IMR-90 (cell line): ENCODE data around the gene MTMR6. TPM values are rescaled to one million over a fixed set of nuclear protein-coding genes. Genes with fewer than 3 reads are reported as not detected.
A peak's percentile ranks its signal among the peaks of the same experiment; 100 is the strongest.

Experiments
- ATAC-seq: fragments of 200-7000 bp; cut with Tn5 transposase; 2 replicates; pipeline ENCODE4 v1.9.1; 2020; ENCODE audit warnings: low read depth, mild to moderate bottlenecking, moderate library complexity
- BruUV-seq: library from RNA; stranded (reverse); fragments of 400-500 nt; replicated peaks from 2 replicates; lab custom pipeline; 2021; lab: Mats Ljungman, UMichigan
- CTCF ChIA-PET: fragments of 300-600 bp; formaldehyde crosslinking; extraction: SDS; loops from one replicate; lab custom pipeline; 2021; ENCODE audit warnings: antibody characterized with exemption; lab: Yijun Ruan, JAX
- POLR2A ChIA-PET: fragments of 300-600 bp; sonication (Branson Sonifier 250); formaldehyde crosslinking; loops from one replicate; lab custom pipeline; 2022; ENCODE audit warnings: antibody characterized with exemption; ENCODE audit not compliant: unreplicated experiment; lab: Charles Lee
- DNase-seq: peaks from one replicate; pipeline ENCODE4 v3.0.0; 2013
- H2AFZ ChIP-seq: replicated peaks from 2 replicates; pipeline ENCODE3; 2013; ENCODE audit warnings: low read length, mild to moderate bottlenecking; ENCODE audit not compliant: poor library complexity
- H2AK5ac ChIP-seq: 2 replicates; pipeline ENCODE4 v1.6.1; 2013; ENCODE audit warnings: low read depth, low read length, inconsistent platforms
- H2AK9ac ChIP-seq: replicated peaks from 2 replicates; pipeline ENCODE3; 2013; ENCODE audit warnings: mild to moderate bottlenecking, low read depth, low read length, moderate library complexity; ENCODE audit not compliant: poor library complexity
- H2BK120ac ChIP-seq: 2 replicates; pipeline ENCODE4 v1.6.1; 2013; ENCODE audit warnings: low read depth, low read length, inconsistent platforms
- H2BK15ac ChIP-seq: 3 replicates; pipeline ENCODE4 v1.6.1; 2013; ENCODE audit warnings: low read depth, low read length, inconsistent platforms
- H2BK20ac ChIP-seq: 2 replicates; pipeline ENCODE4 v1.6.1; 2013; ENCODE audit warnings: low read depth, mild to moderate bottlenecking, inconsistent platforms, low read length, moderate library complexity
- H2BK5ac ChIP-seq: 2 replicates; pipeline ENCODE4 v1.6.1; 2013; ENCODE audit warnings: mild to moderate bottlenecking, low read depth, low read length, inconsistent platforms; ENCODE audit not compliant: poor library complexity, severe bottlenecking
- H3K14ac ChIP-seq: replicated peaks from 2 replicates; pipeline ENCODE4 v1.6.1; 2013; ENCODE audit warnings: low read depth, low read length, inconsistent platforms
- H3K18ac ChIP-seq: 2 replicates; pipeline ENCODE4 v1.6.1; 2013; ENCODE audit warnings: low read depth, low read length, control low read depth
- H3K23ac ChIP-seq: 2 replicates; pipeline ENCODE4 v1.6.1; 2013; ENCODE audit warnings: low read depth, low read length, inconsistent platforms
- H3K27ac ChIP-seq: 2 replicates; pipeline ENCODE4 v1.5.1; 2013; ENCODE audit warnings: mild to moderate bottlenecking, control low read depth, low read length; ENCODE audit not compliant: insufficient read depth
- H3K27me3 ChIP-seq: 2 replicates; pipeline ENCODE4 v1.6.1; 2013; ENCODE audit warnings: low read length; ENCODE audit not compliant: control insufficient read depth, insufficient read depth
- H3K36me3 ChIP-seq: 2 replicates; pipeline ENCODE4 v1.6.1; 2013; ENCODE audit warnings: low read length, mixed read lengths; ENCODE audit not compliant: control insufficient read depth, insufficient read depth
- H3K4ac ChIP-seq: 2 replicates; pipeline ENCODE4 v1.6.1; 2013; ENCODE audit warnings: low read depth, low read length, inconsistent platforms
- H3K4me1 ChIP-seq: 2 replicates; pipeline ENCODE4 v1.6.1; 2013; ENCODE audit warnings: low read length, mixed read lengths; ENCODE audit not compliant: control insufficient read depth, insufficient read depth
- H3K4me2 ChIP-seq: 2 replicates; pipeline ENCODE4 v1.6.1; 2013; ENCODE audit warnings: low read depth, mild to moderate bottlenecking, control low read depth, low read length, moderate library complexity
- H3K4me3 ChIP-seq: 2 replicates; pipeline ENCODE4 v1.5.1; 2013; ENCODE audit warnings: low read depth, mild to moderate bottlenecking, control low read depth, low read length, moderate library complexity; ENCODE audit not compliant: insufficient read depth
- H3K56ac ChIP-seq: 2 replicates; pipeline ENCODE4 v1.6.1; 2013; ENCODE audit warnings: low read length, inconsistent platforms; ENCODE audit not compliant: insufficient read depth; ENCODE audit errors: extremely low read depth
- H3K79me1 ChIP-seq, 2 experiments: 2 replicates each; pipeline ENCODE4 v1.6.1; 2013; ENCODE audit warnings: low read length in 2 of 2, inconsistent platforms in 1 of 2, low read depth in 1 of 2
- H3K9ac ChIP-seq: 2 replicates; pipeline ENCODE4 v1.6.1; 2013; ENCODE audit warnings: low read depth, low read length, control low read depth
- H3K9me1 ChIP-seq: 2 replicates; pipeline ENCODE4 v1.6.1; 2013; ENCODE audit warnings: low read length, inconsistent platforms; ENCODE audit not compliant: insufficient read depth
- H3K9me3 ChIP-seq: 2 replicates; pipeline ENCODE4 v1.6.1; 2013; ENCODE audit warnings: low read length; ENCODE audit not compliant: control insufficient read depth, insufficient read depth
- H4K20me1 ChIP-seq: 2 replicates; pipeline ENCODE4 v1.6.1; 2013; ENCODE audit warnings: low read length, inconsistent platforms; ENCODE audit not compliant: insufficient read depth
- H4K5ac ChIP-seq: 2 replicates; pipeline ENCODE4 v1.6.1; 2013; ENCODE audit warnings: mild to moderate bottlenecking, low read depth, low read length, control low read depth
- H4K8ac ChIP-seq, 2 experiments: 2 replicates each; pipeline ENCODE4 v1.6.1; 2013; ENCODE audit warnings: low read depth in 2 of 2, low read length in 2 of 2, control low read depth in 1 of 2, inconsistent platforms in 1 of 2
- H4K91ac ChIP-seq: 2 replicates; pipeline ENCODE4 v1.6.1; 2013; ENCODE audit warnings: low read depth, low read length, inconsistent platforms; ENCODE audit not compliant: insufficient read depth
- ELK1 ChIP-seq: fragments of 150-350 bp; IDR thresholded peaks from 2 replicates; pipeline ENCODE4 v1.6.1; 2016; ENCODE audit warnings: low read depth, mild to moderate bottlenecking, low read length, moderate library complexity, borderline replicate concordance
- POLR2A ChIP-seq: IDR thresholded peaks from 2 replicates; pipeline ENCODE4 v1.6.1; 2012; ENCODE audit warnings: mild to moderate bottlenecking, low read depth, low read length
- WGBS, 2 experiments: methylation state at CpG; one replicate each; pipeline versions ENCODE4 v1.1.5 to v1.1.7; 2013; ENCODE audit warnings: missing lambda C conversion rate in 2 of 2; ENCODE audit not compliant: insufficient read length in 1 of 2; ENCODE audit errors: extremely low coverage in 2 of 2; 5-methylcytosine and 5-hydroxymethylcytosine counted together
- dilution Hi-C: fragments of 300-500 bp; cut with HindIII; formaldehyde crosslinking; loops from one replicate; pipeline ENCODE4 v1.14.3; 2018; ENCODE audit warnings: low sequenced_read_pairs; ENCODE audit not compliant: unreplicated experiment
- in situ Hi-C: fragments of 300-500 bp; cut with MboI; formaldehyde crosslinking; loops from 3 replicates; pipeline ENCODE4 v1.14.3; 2019; ENCODE audit warnings: low sequenced_read_pairs, inconsistent platforms, mixed read lengths
- intact Hi-C: fragments of 100-400 bp; cut with micrococcal nuclease; formaldehyde crosslinking; loops from 2 replicates; pipeline ENCODE4 v1.10.0; 2022
- polyA plus RNA-seq, 3 experiments: library from polyadenylated mRNA; depleted of rRNA; stranded (reverse); fragments of >200 nt; gene quantifications; 2 replicates each; pipeline ENCODE4 v1.2.3, GENCODE V29; 2012; ENCODE audit warnings: low replicate concordance in 1 of 3
- total RNA-seq: library from RNA; depleted of rRNA; stranded (reverse); fragments of >200 nt; gene quantifications from 2 replicates; pipeline ENCODE4 v1.2.3, GENCODE V29; 2012

Gene MTMR6
- total and polyA plus RNA-seq, 2 of the 4 experiments (the other 2 are of a cell fraction), result 9.4 to 21.7 TPM

GRCh38 chr13:25286308-25286968 is 850 bp downstream of the MTMR6 start:
- TF ChIP-seq POLR2A (0 out of 2 replicates have a peak, but pooled peaks have one; percentile 3), ELK1 (no peak)
- Histone ChIP-seq H2BK15ac (no peak overlapping the region), H2BK5ac (peak overlapping the region; percentile 71), H3K9ac (peak overlapping the region; percentile 84), H3K23ac (peak overlapping the region; percentile 99), H3K4me2 (peak overlapping the region; percentile 58), H3K14ac (peak overlapping the region; percentile 97), H2AFZ (peak overlapping the region; percentile 97), H3K79me1 (peaks cover 18 to 32% of the 10 kb centered on the region in 2 experiments; a peak in 3 of 4 replicates), H3K9me3 (no peaks in the 10 kb centered on the region), H2BK120ac (peak overlapping the region; percentile 55; the same call in 1 of the 2 replicates), H3K9me1 (peaks cover 4% of the 10 kb centered on the region; the same call in 1 of the 2 replicates), H3K56ac (peak overlapping the region; percentile 91), H4K8ac (peak overlapping the region; percentile 62 to 94), H4K20me1 (peaks cover 12% of the 10 kb centered on the region; the same call in 1 of the 2 replicates), H3K4me3 (peak overlapping the region; percentile 93), H3K18ac (no peak overlapping the region), H2AK9ac (peak overlapping the region; percentile 59), H2BK20ac (peak overlapping the region; percentile 4; the same call in 1 of the 2 replicates), H3K36me3 (no peaks in the 10 kb centered on the region; the same call in 1 of the 2 replicates), H4K5ac (peak overlapping the region; percentile 4), H3K4me1 (no peaks in the 10 kb centered on the region), H2AK5ac (peak overlapping the region; percentile 56; the same call in 1 of the 2 replicates), H4K91ac (peak overlapping the region; percentile 45; the same call in 1 of the 2 replicates), H3K27ac (peak overlapping the region; percentile 72), H3K27me3 (no peaks in the 10 kb centered on the region), H3K4ac (peak overlapping the region; percentile 83)
- dilution Hi-C loops (no loop called here), in situ Hi-C loops (no loop called here), intact Hi-C loops (no loop called here)
- 0% methylated on average over 6 of the region's 25 CpGs; no CpG with 5 or more reads in 1 of the 2 experiments for WGBS, 2 experiments
- ChIA-PET CTCF (interaction anchor here (0.6 to 0.7 kb wide), 3 partner anchors 17 to 276 kb away, joined by 3 read pairs; no protein-coding TSS in a partner anchor), POLR2A (interaction anchor here (1.0 kb wide), 1 partner anchor 15 kb away, joined by 4 read pairs; the partner anchor contains the start of gene NUP58)
- BruUV-seq, result TSS peak; percentile 62
- peak; percentile 32 for ATAC-seq
- peak; percentile 58 for DNase-seq
